ENCODE measurements around the gene REM2.

REM2 gene

GRCh38 chr14:22929961-22930364, 46.9 kb downstream of the REM2 start:
- no peak for DNase-seq (ENCODE audit: low spot score)

- DNase-seq (ENCODE audit: low spot score) = no peak
Observed at GRCh38 chr14:22932146-22932545, 49.1 kb downstream of the REM2 start.

DNA sequence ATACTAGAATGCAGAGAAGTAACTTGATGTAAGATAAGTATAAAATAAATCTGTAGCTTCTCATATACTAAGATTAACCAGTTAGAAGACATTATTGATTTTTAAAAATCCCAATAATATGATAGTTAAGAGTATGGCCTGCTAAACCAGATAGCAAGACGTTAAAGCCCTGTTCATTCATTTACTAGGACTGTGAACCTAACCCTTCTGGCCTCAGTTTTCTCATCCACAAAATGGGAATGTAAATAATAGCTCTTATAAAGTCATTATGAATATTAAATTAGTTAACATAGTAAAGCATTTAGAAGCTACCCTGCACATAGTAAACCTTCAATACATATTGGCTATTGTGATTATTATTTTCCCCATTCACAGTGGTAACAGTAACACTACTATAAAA, 52.1 kb downstream of the REM2 start:
- DNase-seq (ENCODE audit: low spot score) = no peak
